Peyer's patch (tissue), 4 donors: Measurements from ENCODE around the gene TRIM52.

Experiments used
- POLR2A ChIP-seq, 2 donors: fragments of 450-650 bp; IDR thresholded peaks; one replicate each; pipeline ENCODE4 v1.5.1; 2017; ENCODE audit warnings: antibody characterized with exemption in 2 of 2, mild to moderate bottlenecking in 2 of 2, moderate library complexity in 2 of 2
- TF ChIP-seq, protein P1 (sequence below), 6 experiments: fragments of 450-650 bp in 4 of 6; fragments of 200-600 bp in 2 of 6; sonication (generic) in 1 of 6; IDR thresholded peaks; one replicate each; pipeline ENCODE4 v1.5.1; 2017 to 2019; ENCODE audit warnings: antibody characterized with exemption in 6 of 6, mild to moderate bottlenecking in 3 of 6, moderate library complexity in 1 of 6

DNA sequence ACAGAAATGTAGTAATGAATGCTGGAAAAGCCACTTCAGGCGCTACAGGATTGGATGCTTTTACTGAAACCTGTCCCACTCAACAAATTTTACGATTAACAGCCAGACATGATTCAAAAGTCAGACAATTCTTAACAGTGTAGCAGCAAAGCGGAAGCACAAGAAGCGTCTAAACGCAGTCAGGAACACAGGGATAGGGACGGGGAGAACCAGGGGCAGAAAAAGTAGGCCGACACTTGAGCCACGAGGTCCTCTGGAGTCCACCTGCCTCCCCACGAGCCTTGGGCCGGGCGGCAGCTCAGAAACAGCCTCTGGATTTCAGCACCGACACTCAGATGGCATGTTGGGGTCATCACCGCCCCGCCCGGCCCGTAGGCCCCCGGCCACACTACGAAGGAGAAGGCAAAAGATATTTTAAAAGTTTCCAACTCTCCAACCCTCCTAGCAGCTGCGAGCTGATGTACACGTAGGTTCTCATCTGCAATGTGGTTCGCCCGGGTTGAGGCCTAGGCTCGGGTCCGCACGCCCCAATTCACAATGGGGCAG, 17.9 kb downstream of the TRIM52 start:
- TF ChIP-seq POLR2A (IDR thresholded peaks at IDR 0.05): no peak
- TF ChIP-seq, protein P1, sequence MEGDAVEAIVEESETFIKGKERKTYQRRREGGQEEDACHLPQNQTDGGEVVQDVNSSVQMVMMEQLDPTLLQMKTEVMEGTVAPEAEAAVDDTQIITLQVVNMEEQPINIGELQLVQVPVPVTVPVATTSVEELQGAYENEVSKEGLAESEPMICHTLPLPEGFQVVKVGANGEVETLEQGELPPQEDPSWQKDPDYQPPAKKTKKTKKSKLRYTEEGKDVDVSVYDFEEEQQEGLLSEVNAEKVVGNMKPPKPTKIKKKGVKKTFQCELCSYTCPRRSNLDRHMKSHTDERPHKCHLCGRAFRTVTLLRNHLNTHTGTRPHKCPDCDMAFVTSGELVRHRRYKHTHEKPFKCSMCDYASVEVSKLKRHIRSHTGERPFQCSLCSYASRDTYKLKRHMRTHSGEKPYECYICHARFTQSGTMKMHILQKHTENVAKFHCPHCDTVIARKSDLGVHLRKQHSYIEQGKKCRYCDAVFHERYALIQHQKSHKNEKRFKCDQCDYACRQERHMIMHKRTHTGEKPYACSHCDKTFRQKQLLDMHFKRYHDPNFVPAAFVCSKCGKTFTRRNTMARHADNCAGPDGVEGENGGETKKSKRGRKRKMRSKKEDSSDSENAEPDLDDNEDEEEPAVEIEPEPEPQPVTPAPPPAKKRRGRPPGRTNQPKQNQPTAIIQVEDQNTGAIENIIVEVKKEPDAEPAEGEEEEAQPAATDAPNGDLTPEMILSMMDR (IDR thresholded peaks at IDR 0.05): no peak
